MCF 10A (cell line): Measurements from ENCODE around the gene INTS11. TPM values are rescaled to one million over a fixed set of nuclear protein-coding genes. Genes with fewer than 3 reads are reported as not detected.
A peak's percentile ranks its signal among the peaks of the same experiment; 100 is the strongest.

Experiments
- BruUV-seq: library from RNA; stranded (reverse); fragments of 400-500 nt; replicated peaks from 2 replicates; lab custom pipeline; 2021; lab: Mats Ljungman, UMichigan
- CTCF ChIA-PET: fragments of 300-600 bp; sonication (Branson Sonifier 250); formaldehyde crosslinking; extraction: SDS; loops from one replicate; lab custom pipeline; 2021; ENCODE audit warnings: antibody characterized with exemption, inconsistent platforms; lab: Yijun Ruan, JAX
- POLR2A ChIA-PET: fragments of 300-600, 350-650 bp; sonication (Branson Sonifier 250); formaldehyde crosslinking; extraction: SDS; loops from one replicate; lab custom pipeline; 2020; ENCODE audit warnings: antibody characterized with exemption, inconsistent platforms; lab: Yijun Ruan, JAX
- DNase-seq: peaks from one replicate; pipeline ENCODE4 v3.0.0-alpha.2; 2018; ENCODE audit not compliant: unreplicated experiment
- H3K27ac Mint-ChIP-seq: one replicate; pipeline ENCODE4 v1.8.0; 2022; ENCODE audit warnings: mild to moderate bottlenecking, low read depth, mixed read lengths; ENCODE audit not compliant: unreplicated experiment
- H3K27me3 Mint-ChIP-seq: one replicate; pipeline ENCODE4 v1.8.0; 2022; ENCODE audit warnings: mixed read lengths; ENCODE audit not compliant: insufficient read depth, unreplicated experiment
- H3K36me3 Mint-ChIP-seq: one replicate; pipeline ENCODE4 v1.8.0; 2022; ENCODE audit warnings: mild to moderate bottlenecking, moderate library complexity, mixed read lengths; ENCODE audit not compliant: insufficient read depth, unreplicated experiment
- H3K4me1 Mint-ChIP-seq: one replicate; pipeline ENCODE4 v1.8.0; 2022; ENCODE audit warnings: mixed read lengths; ENCODE audit not compliant: insufficient read depth, unreplicated experiment
- H3K4me3 Mint-ChIP-seq: one replicate; pipeline ENCODE4 v1.8.0; 2022; ENCODE audit warnings: mild to moderate bottlenecking, moderate library complexity, mixed read lengths; ENCODE audit not compliant: unreplicated experiment
- H3K9me3 Mint-ChIP-seq: one replicate; pipeline ENCODE4 v1.8.0; 2022; ENCODE audit warnings: mixed read lengths; ENCODE audit not compliant: unreplicated experiment
- intact Hi-C: fragments of 100-400 bp; cut with micrococcal nuclease; formaldehyde crosslinking; loops from 2 replicates; pipeline ENCODE4 v1.14.1; 2022
- total RNA-seq: library from RNA; stranded (reverse); gene quantifications from 2 replicates; pipeline ENCODE4 v1.2.3, GENCODE V29; 2022
- TF ChIP-seq, protein P1 (sequence below): fragments of 200-600 bp; IDR thresholded peaks from one replicate; pipeline ENCODE4 v1.8.0; 2022; ENCODE audit warnings: antibody characterized with exemption, mild to moderate bottlenecking; ENCODE audit not compliant: unreplicated experiment

The INTS11 gene
- total RNA-seq, 1 experiment from 2014 or later: 122 TPM

DNA sequence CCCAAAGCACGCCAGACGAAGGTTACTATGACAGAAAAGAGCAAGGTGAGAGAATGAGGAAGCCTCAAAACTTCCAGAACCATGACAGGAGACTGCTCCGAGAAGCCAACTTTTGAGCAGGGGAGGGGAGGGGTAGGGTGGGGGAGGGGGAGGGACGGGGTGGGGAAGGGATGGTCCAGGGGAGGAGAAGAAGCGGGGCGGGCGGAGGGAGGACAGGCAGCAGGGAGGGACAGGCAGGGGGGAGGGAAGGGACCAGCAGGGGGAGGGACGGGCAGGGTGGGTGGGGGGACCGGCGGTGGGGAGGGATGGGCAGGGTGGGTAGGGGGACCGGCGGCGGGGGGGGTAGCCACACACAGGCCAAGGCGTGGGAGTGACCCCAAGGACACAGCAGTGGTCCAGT lies 2.0 kb downstream of the INTS11 start:
- intact Hi-C loops: no loop called here
- Mint-ChIP-seq H3K4me1 (peaks cover 21% of the 10 kb centered on the region), H3K27me3 (no peaks in the 10 kb centered on the region), H3K9me3 (no peaks in the 10 kb centered on the region), H3K36me3 (peaks cover 28% of the 10 kb centered on the region), H3K27ac (peak overlapping the region; percentile 76), H3K4me3 (peak overlapping the region; percentile 70)
- ChIA-PET POLR2A (interaction anchor here (0.6 kb wide), 1 partner anchor 11 kb away, joined by 3 read pairs; no protein-coding TSS in a partner anchor), CTCF (no interaction called here)
- no TSS peak for BruUV-seq
- DNase-seq: no peak
- TF ChIP-seq, protein P1, sequence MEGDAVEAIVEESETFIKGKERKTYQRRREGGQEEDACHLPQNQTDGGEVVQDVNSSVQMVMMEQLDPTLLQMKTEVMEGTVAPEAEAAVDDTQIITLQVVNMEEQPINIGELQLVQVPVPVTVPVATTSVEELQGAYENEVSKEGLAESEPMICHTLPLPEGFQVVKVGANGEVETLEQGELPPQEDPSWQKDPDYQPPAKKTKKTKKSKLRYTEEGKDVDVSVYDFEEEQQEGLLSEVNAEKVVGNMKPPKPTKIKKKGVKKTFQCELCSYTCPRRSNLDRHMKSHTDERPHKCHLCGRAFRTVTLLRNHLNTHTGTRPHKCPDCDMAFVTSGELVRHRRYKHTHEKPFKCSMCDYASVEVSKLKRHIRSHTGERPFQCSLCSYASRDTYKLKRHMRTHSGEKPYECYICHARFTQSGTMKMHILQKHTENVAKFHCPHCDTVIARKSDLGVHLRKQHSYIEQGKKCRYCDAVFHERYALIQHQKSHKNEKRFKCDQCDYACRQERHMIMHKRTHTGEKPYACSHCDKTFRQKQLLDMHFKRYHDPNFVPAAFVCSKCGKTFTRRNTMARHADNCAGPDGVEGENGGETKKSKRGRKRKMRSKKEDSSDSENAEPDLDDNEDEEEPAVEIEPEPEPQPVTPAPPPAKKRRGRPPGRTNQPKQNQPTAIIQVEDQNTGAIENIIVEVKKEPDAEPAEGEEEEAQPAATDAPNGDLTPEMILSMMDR: no peak

DNA sequence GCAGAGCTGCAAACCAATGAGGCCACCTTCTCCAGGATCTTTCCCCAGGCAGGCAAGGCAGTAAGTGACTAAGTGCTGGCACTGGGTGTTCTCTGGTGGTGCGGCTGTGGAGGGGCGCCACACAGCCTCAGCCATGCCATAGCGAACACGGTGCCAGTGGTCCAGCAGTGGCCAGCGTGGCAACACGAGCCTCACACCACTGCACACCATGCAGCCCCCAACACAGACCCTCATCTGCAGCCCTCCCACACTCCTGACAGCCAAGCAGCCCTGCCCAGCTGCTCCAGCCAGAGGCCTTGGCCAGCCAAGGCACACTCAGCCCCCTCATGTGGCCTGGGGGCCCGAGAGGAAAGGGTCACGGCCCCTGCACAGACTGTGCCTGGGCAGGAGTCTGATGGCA lies 3.0 kb downstream of the INTS11 start:
- Mint-ChIP-seq H3K27ac (no peak overlapping the region), H3K9me3 (no peaks in the 10 kb centered on the region), H3K4me1 (peaks cover 25% of the 10 kb centered on the region), H3K27me3 (no peaks in the 10 kb centered on the region), H3K36me3 (peaks cover 31% of the 10 kb centered on the region), H3K4me3 (no peak overlapping the region)
- DNase-seq: no peak
- POLR2A ChIA-PET: no interaction called here
- TF ChIP-seq, protein P1: no peak
- intact Hi-C loops: no loop called here
- BruUV-seq: no TSS peak
- CTCF ChIA-PET: interaction anchor here (0.6 kb wide), 1 partner anchor 401 kb away, joined by 3 read pairs; no protein-coding TSS in a partner anchor

DNA sequence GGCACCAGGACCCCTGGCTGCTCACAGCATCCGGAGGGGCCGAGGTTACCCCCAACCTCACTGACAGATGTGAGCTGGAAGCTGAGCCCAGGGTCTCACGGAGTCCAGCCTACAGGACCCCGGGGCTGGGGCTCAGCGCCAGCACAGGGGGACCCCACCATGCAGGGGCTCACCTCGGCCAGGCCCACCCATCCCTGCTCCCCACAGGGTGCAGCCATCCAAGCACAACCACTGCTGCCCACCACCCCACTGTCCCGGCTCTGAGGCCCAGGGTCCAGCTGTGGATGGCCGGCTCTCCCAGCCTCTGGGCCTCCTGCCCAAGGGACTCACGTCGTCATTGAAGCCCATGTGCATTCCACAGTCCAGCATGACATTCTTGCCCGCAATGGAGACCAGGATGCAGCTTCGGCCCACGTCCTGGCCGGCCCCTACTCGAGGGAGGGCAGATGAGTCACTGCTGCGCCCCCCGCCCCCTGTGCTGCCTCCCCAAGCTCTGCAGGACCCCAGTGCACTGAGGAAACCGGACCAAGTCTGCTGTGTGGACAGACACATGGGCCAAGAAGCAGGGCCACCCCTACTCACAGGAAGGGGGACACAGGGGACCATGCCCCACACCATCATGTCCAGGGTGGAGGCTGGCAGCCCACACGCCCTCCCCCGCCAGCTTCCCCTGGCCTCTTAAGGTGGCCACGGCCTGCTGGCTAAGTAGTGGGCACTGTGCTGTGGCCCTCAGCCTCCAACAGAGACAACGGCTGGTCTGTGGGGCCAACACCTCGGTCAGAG lies 3.6 kb downstream of the INTS11 start:
- no peak overlapping the region for H3K4me3 Mint-ChIP-seq
- DNase-seq: no peak
- peaks cover 36% of the 10 kb centered on the region for H3K36me3 Mint-ChIP-seq
- no peak overlapping the region for H3K27ac Mint-ChIP-seq
- H3K27me3 Mint-ChIP-seq: no peaks in the 10 kb centered on the region
- ChIA-PET POLR2A (interaction anchor here (0.6 kb wide), 1 partner anchor 51 kb away, joined by 3 read pairs; no protein-coding TSS in a partner anchor), CTCF (no interaction called here)
- intact Hi-C loops: no loop called here
- no TSS peak for BruUV-seq
- H3K4me1 Mint-ChIP-seq: peaks cover 19% of the 10 kb centered on the region
- TF ChIP-seq, protein P1: no peak
- H3K9me3 Mint-ChIP-seq: no peaks in the 10 kb centered on the region

DNA sequence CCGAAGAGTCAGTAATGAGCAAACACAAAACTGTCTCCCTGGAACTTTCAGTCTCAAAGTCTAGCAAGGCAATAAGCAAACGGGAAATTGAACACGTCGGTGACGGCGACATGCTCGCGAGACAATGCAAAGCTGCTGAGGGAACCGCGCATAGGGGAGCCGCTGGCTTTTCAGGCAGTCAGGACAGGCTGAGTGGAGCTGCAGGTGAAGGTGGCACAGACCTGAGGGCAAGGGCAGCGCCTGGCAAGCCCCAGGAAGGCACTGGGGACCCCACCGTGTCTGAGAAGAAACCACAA lies 4.9 kb downstream of the INTS11 start:
- TF ChIP-seq, protein P1: no peak
- Mint-ChIP-seq H3K27ac (peak overlapping the region; percentile 69), H3K9me3 (no peaks in the 10 kb centered on the region), H3K27me3 (no peaks in the 10 kb centered on the region), H3K4me3 (no peak overlapping the region), H3K4me1 (peaks cover 18% of the 10 kb centered on the region), H3K36me3 (peaks cover 48% of the 10 kb centered on the region)
- no TSS peak for BruUV-seq
- ChIA-PET POLR2A (interaction anchor here (0.7 kb wide), 1 partner anchor 15 kb away, joined by 3 read pairs; no protein-coding TSS in a partner anchor), CTCF (interaction anchor here (0.6 kb wide), 1 partner anchor 38 kb away, joined by 3 read pairs; no protein-coding TSS in a partner anchor)
- intact Hi-C loops: no loop called here
- no peak for DNase-seq
